HG02759 (cell line): ENCODE measurements around the gene NEK4.
"Not testable (repeated sequence)": the region's sequence is repeated elsewhere in the genome, so short reads cannot be mapped to it uniquely, and the experiment has no call there.

Experiments used
- ATAC-seq: cut with Tn5 transposase; IDR thresholded peaks from one replicate; pipeline ENCODE4 v1.9.1; 2021; ENCODE audit warnings: mild to moderate bottlenecking, moderate library complexity; ENCODE audit not compliant: unreplicated experiment

Gene NEK4

GRCh38 chr3:52743152-52743551 is 27.6 kb downstream of the NEK4 start:
- no peak for ATAC-seq

GRCh38 chr3:52742418-52743041 is 28.2 kb downstream of the NEK4 start:
- no peak for ATAC-seq

GRCh38 chr3:52739730-52740129 is 31.0 kb downstream of the NEK4 start:
- no peak for ATAC-seq

GRCh38 chr3:52733256-52733891 is 37.4 kb downstream of the NEK4 start:
- no peak for ATAC-seq

GRCh38 chr3:52731590-52731989 is 39.1 kb downstream of the NEK4 start:
- ATAC-seq: no peak

GRCh38 chr3:52730681-52731080 is 40.1 kb downstream of the NEK4 start:
- ATAC-seq: no peak

- not testable (repeated sequence) for ATAC-seq
These were observed 42.0 kb downstream of the NEK4 start for GRCh38 chr3:52728753-52729152.

- no peak for ATAC-seq
These were observed 46.2 kb downstream of the NEK4 start for GRCh38 chr3:52724511-52724910.

- no peak for ATAC-seq
These were observed 46.8 kb downstream of the NEK4 start for GRCh38 chr3:52723935-52724334.

GRCh38 chr3:52722491-52722890 is 48.2 kb downstream of the NEK4 start:
- ATAC-seq: no peak

GRCh38 chr3:52721730-52722008 is 49.1 kb downstream of the NEK4 start:
- no peak for ATAC-seq

- ATAC-seq: peak; percentile 64
These were observed 49.6 kb downstream of the NEK4 start for GRCh38 chr3:52721002-52721729.

- no peak for ATAC-seq
These were observed 51.1 kb downstream of the NEK4 start for GRCh38 chr3:52719618-52720017.

GRCh38 chr3:52715714-52716305 is 54.9 kb downstream of the NEK4 start:
- ATAC-seq: no peak

GRCh38 chr3:52714335-52715302 is 56.1 kb downstream of the NEK4 start:
- no peak for ATAC-seq

- no peak for ATAC-seq
These were observed 58.2 kb downstream of the NEK4 start for GRCh38 chr3:52712291-52713212.

GRCh38 chr3:52710512-52710911 is 60.2 kb downstream of the NEK4 start:
- ATAC-seq: no peak

- no peak for ATAC-seq
These were observed 63.2 kb downstream of the NEK4 start for GRCh38 chr3:52707585-52707984.
